ENCODE measurements around the gene POSTN.
A peak's percentile ranks its signal among the peaks of the same experiment; 100 is the strongest.

POSTN gene, protein sequence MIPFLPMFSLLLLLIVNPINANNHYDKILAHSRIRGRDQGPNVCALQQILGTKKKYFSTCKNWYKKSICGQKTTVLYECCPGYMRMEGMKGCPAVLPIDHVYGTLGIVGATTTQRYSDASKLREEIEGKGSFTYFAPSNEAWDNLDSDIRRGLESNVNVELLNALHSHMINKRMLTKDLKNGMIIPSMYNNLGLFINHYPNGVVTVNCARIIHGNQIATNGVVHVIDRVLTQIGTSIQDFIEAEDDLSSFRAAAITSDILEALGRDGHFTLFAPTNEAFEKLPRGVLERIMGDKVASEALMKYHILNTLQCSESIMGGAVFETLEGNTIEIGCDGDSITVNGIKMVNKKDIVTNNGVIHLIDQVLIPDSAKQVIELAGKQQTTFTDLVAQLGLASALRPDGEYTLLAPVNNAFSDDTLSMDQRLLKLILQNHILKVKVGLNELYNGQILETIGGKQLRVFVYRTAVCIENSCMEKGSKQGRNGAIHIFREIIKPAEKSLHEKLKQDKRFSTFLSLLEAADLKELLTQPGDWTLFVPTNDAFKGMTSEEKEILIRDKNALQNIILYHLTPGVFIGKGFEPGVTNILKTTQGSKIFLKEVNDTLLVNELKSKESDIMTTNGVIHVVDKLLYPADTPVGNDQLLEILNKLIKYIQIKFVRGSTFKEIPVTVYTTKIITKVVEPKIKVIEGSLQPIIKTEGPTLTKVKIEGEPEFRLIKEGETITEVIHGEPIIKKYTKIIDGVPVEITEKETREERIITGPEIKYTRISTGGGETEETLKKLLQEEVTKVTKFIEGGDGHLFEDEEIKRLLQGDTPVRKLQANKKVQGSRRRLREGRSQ

DNA sequence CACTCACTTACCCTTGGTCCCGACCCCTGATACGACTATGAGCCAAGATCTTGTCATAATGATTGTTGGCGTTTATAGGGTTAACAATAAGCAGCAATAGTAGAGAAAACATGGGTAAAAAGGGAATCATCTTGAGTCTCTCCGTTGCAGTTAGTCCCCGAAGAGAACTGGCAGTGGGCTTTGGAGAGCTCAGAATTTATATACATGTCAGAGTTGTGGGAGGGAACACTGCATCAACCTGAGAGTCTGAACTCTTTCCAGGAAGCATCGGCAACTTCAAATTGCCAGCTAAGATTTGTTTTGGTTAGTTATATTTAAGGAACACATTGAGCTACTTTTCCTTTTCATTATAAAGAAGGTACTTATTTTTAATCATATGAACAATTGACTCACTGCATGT, at the start of gene POSTN:
Gene POSTN (minus strand): TSS at position 172 of the 400 bp plus-strand sequence. CDS start 42 bp downstream, at position 130.
- DNase-seq: no peak

DNA sequence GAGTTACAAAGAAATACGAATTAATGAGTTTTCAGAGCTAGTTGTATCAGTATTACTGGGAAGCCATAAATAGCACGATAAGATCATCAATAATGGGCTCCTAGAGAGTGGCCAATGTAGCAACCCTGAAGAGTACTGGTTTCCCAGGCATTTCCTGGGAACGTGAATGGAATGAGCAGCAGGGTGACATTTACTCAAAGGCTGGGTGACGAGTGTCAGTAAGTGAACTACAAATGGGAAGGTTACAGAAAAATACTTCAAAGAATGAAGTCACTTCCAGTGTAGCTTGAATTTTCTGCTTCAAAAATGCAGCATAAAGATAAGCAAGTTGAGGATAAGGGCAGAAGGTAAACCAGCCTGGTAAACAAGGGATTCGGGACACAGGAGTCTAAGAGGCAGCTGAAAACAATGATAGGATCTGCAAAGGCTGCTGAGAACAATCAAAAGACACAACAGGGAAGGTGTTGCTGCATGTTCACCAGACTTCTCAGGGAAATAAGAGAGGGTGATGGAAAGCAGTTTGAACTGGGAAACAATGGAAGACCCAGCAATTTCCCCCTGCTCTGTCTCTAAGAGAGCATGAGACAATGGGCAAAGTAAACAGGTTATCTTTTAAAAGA, 48.6 kb upstream of the POSTN start:
- no peak for DNase-seq

DNA sequence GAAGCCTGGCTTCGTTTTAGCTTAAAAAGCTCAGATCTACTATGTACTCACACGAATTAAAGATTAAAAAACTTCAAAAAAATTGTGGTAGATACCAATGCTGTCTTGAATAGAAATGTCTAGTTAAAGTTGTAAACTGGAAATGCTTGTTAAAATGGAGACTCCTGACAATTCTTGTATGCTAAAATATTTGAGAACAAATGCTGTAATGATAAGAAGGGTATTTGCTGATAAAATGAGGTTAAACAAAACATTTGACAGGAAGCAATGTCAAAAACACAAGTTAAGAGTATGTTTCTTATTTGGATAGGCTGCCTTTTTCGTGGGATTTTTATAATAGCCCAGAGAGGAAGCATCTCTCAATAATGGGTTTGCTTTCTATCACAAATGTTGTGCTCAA, 48.0 kb upstream of the POSTN start:
- DNase-seq: no peak

DNA sequence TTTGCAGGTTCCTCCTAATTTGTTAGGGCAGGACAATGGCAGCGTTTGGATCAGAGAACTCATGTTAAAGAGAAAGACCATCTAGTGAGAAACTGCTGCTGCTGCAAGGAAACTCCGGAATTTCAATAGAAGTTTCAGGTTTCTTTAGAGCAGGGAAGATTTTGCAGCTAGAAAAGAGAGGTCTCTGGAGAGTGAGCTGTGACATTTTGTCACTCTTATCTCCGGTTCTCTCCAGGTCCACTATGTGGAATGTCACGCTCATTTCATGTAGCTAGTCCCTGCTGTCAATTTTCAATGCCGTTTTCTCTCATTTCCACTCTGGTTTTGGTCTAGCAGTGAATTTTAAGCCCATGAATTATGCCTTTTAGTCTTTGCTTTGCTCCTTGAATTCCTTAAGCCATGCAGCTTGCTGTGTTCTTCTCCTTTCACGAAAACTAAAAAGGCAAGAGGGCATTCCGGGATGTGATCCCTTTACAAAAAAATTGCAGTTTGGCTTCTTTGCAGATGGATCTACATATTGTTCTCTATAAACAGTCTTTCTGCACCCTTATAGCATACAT, 46.7 kb upstream of the POSTN start:
- DNase-seq: no peak

DNA sequence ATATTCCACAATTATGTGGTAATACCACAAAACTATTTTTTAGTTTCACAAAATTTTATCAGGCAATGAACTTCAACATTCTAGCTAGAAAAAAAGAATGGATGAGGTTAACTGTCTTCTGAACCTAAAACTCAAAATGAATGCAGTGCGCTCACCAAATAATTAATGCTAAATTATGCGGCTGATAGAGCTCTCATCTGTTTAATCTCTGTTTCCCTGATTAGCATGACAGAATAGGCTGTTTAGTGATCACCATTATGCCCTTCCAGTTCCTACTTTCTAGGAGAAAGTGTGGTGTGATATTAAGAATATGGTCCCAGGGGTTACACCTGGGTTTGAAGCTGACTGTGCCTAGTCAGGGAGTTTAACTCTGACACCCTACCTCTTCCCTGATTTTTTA, 42.8 kb upstream of the POSTN start:
- no peak for DNase-seq

DNA sequence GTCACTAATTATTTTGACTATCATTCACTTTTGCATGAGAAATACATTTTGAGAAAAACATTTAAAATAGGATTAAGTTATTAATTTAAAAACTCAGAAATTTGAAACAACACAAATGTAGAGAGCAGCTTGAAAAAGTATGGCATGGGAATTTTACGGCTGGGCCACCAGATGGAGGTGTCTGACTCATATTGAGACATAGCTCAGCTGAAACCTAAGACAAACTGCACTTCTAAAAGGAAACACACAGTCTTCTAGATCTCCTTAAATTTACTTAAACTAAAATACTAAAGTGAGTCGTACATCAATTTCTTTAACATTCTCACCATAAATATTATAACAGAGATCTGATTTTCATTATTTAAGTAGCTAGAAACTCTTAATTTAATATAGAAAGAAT, 41.9 kb upstream of the POSTN start:
- DNase-seq: no peak

DNA sequence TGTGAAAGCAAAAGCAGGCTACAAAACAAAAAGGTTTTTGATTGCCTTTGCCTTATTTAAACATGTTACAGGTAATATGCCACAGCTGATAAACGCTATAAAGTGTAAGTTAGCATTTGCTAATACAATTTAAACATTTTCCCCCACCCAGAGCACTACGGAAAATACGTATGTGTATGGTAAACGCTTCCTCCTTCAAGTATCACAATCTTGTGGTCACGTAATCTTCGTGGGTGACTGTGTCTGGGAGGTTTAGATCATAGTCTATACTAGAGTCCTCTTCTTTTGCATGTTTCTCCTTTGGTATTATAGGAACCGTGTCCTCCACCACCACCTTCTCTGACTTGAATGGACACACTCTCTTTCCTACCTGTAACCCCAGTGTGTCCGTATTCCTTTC, 38.1 kb upstream of the POSTN start:
- DNase-seq: no peak

DNA sequence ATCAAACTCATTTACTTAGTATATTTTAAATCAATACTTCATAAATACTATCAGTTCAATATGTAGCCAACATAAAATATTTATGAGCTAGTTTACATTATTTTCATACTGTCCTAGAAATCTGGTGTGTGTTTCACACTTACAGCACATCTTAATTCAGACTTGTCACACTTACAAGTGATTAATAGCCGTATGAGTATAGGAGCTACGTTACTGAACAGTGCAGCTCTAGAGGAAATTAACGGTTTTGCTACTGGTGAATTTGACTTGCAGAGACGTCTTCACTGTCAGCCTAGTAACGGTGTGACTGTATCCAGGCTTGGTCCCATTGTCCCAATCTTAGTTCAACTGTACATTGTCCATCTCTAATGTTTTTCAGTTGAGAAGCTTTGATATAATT, 33.7 kb upstream of the POSTN start:
- no peak for DNase-seq

DNA sequence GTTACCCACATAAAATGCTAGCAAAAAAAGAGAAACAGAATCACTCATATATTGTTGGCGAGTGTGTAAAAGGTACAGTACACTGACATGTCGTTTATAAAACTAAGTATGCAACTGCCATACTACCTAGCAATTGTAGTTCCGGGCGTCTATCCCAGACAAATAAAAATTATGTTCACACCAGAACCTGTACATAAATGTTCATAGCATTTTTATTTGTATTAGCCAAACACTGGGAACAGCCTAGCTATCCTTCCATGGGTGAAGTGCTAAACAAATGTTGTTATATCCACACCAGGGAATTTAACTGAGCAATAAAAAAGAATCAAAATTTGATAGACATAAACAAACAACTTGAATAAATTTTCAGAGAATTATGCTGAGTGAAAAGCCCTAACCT, 28.9 kb upstream of the POSTN start:
- DNase-seq: no peak

DNA sequence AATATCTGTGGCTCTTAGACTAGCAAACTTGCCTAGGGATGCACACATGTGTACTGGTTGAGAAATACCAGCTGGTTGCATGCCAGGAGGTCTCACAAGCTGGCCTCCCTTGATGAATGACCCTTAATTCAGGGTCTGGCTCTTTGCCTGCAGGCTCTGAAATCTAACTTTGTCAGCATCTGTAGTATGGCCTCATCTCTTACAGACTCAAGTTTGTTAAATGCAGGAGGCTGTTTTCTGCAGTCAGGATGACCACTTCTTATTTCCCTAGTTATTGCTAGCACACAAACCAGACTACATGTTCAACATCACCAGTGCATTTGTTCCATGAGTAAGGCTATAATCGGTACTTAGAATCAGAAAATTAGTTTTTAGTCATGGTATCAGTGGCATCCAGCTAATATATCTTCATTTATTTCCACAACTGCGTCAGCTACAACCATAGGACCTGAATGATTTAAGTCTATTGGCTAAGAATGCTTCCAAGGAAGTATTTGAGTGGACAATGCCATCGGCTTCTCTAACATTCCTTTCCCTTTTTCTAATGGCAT, 23.3 kb upstream of the POSTN start:
- DNase-seq: no peak

DNA sequence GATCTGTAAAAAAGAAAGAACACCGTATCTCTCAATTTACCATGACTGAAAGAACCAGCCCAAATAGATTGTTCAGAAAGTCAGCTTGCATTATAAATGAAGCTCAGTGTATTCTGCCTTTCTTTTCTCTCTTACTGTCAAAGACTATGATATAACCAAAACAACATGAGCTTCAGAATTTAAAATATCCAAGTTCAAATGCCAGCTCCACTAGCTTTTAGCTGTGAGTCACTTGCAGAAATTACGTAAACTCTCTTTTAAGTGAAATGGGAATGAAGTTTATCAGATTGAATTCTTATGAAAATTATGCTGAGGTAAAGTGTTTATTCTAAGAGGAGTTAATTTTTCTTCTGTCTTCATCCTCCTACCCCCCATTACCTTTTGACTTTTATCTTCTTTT, 20.0 kb upstream of the POSTN start:
- no peak for DNase-seq

DNA sequence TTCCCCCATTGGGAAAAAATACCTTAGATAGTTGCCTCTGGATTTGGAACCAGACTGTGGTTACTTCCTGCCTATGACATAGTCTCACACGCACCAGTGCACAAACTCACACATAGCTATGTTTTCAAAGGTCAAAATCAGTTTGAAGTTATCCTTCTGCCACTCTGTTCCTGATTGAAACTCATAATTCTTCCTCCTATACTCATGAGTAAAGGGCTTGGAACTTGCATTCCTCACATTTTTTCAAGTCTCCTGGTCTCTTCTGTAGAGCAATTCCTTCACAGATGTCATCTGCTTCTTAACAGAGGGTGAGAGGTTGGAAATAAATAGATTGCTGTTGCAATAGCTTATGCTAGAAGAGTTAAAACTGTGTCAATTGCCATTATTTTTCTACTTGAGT, 18.6 kb upstream of the POSTN start:
- DNase-seq: no peak

DNA sequence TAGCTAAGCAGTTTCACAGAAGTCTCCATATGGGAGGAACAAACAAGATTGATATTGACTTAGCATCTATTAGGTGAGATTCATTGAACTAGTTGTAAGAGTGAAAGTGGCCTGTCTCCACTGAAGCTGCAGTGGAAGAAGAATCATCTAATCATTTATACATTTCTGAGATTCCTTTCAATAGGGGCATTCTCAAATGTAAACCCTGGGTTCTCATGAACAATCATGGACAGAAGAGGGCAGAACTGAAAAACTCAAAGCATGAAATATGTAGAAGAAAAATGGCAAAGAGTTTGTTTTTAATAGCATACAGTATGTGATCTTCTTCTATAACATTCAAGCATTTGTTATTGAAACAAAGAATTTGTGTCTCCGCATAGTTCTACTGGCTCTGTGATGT, 17.6 kb upstream of the POSTN start:
- DNase-seq: no peak

DNA sequence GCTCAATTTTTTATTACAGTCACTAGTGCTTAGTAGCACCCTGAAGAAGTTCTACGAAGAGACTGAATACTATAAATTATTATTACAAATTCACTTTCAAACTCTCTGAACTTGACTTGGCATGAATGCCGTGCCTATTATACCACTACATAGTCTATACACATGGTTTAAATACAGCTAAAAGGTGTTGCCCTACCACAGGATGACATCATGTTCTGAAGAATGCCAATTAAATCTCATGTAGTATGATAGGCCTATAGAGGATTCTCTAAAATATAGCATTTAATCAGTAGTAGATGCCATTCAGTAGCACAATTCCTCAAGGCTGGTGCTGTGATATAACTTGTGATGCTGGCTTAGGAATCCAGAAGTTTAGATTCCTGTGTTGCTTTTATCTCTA, 16.7 kb upstream of the POSTN start:
- DNase-seq: no peak

DNA sequence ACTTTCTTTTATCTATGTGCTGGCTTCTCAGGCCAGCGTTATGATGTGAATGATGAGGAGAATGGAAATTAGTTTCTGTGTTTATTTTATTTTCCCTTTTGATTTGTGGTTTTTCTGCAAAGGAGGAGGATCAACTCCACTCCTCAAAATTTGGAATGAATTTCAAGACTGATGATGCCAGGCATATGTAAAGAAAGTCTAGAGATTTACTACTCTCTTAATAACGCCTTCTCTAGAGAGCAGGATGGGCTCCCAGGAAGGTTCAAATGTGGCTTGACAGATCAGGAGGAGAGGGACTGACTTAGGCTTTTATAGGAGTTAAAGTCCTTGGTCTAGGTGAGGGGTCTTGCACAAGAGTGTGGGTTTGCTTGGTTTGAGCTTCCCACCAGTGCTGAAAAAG, 15.1 kb upstream of the POSTN start:
- no peak for DNase-seq

DNA sequence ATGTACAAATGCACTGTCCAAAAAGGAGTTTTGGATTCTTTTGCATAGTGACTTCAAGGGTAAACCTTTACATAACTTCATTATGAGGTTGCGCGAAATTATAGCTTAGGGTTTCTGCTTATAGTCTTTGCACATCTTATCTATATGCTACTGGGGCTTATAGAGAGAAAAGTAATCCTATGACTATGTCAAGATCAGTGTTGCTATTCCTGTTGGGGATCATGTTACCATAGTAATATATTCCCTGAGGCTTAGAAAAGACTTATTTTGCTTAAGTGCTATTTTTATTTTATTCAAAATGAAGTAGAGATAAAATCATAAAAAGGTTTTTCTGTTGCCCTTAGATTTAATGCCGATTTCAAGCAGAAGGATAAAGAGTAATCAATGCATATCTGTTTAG, 14.7 kb upstream of the POSTN start:
- DNase-seq: no peak

DNA sequence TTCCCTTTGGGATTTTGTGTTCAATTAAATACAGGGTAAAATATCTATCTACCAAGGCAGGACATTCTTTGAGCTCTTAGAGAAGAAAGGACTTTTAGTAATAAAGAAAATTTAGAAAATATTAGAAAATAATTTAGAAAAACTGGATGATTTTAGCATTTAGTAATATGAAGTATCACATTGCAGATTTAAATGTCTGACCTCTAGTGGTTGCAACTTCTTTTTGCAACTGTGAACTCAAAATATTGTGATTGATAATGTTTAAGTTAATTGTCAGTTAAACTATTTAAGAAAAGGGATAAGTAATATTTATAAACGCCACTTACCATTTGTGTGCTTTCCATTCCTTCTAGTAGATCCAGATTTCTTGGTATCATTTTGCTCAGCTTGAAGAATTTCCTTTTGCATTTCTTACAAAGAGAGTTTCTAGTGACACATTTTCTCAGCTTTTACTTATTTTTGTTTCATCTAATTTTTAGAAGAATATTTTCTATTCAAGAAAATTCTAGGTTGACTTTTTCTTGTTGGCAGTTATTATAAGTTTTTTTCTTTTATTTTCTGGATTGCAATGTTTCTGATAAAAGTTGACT, 10.3 kb upstream of the POSTN start:
- DNase-seq: no peak

DNA sequence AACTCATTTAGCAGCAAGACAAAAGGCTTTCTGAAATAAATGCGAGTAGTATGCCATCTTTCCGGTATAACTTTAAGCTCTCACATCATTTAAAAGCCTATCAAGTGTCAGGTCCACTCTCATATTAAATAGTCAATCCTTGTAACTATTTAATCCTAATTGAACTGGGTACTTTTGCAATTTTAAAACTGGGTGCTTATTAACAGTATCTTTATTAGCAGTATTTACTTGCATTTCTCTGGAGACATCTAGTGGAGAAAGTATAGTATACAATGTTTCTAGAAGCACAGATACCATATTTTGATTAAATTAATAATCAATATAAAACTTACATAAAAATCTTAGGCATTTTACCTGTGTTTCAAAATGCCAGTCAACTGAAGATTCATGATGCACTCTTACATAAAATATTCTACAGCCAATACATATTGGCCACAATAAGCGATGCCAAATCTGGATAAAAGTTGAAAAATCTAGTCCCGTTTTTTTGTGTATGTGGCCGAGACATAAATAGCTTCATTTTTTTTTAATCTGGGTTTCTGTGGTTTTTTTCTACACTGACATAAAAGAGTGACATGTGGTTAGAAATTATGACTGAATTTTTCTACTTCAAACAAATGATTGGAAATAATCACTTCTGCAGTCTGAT, 4.3 kb upstream of the POSTN start:
- peak; percentile 4 for DNase-seq

DNA sequence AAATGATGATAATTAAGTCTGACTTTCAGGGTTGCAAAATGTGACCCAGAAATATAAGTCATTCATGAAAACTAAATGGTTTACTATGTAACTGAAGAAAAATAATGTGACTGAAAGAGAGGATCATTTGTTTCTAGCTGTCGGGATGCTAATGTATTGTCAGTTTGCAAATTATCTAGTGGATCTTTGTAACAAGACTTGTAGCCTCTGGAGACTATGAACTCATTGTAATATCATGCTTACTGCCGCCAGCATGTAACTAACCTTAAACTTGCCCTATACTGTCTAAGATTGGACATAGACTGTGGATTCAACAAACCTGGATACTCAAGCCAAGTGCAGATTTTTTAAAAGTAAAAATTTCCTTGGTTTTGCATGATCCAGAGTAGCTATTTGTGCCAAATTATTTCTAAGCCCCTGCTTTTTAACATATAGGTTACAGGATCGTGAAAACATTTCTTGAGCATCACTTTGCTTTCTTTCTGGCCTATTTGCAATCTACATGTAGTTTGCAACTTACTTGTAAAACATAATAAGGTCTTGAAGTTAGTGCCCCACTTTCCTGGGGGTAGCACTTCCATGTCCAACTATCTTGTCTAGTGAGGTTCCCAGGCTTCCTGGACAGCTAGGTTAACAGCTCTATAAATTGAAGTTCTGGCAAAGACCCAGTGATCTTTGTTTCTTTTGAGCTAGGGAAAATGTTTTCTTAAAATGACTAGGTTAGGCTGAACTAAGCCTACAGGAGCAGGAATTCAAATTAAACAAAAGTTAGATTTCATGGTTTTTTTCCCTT, 3.3 kb upstream of the POSTN start:
- DNase-seq: no peak

DNA sequence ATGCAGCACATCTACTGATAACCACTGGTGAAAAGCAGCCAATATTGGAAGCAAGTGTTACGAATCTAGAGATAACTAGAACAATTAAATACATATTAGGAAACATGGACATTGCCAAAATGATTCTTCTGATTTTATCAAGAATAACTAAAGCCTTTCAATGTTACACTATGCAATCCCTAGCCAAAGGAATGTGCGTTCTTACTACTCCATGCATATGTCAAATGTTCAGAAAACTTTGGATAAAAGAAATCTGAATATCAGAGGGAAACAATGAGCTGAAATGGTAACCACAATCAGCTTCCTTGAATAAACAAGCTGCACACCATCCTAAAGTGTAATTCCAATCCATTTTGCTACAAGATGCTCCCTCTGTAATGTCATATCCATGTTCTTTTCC, 951 bp upstream of the POSTN start:
- DNase-seq: no peak

DNA sequence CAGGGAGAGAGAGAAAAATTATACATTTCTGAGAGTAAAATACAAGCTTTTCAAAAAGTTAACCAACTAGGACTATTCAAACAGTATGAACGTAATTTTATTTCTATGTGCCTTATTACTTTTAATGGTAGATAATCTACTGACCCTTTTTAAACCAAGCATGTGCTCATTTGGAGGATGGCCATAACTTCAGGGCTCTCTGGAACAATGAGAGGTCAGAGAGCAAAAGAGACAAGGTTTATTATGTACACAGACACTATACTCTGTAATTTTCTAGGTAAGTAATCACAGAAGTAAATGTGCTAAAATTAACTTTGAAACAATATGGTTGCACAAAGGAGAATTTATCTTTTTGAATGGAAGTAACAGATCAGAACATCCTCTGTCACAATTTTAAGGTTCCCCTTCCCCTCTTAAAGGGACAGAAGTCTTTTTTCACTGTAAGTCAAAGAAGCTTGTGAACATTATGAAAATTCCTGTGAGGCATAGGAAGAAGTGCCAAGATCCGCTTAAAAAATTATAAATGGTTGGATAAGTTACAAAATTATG, 1.0 kb downstream of the POSTN start:
- no peak for DNase-seq
